HG02840 (cell line): ENCODE results near the gene DPP9.
"Not testable (repeated sequence)": the region's sequence is repeated elsewhere in the genome, so short reads cannot be mapped to it uniquely, and the experiment has no call there.

Experiments used
- ATAC-seq: cut with Tn5 transposase; IDR thresholded peaks from one replicate; pipeline ENCODE4 v1.9.1; 2021; ENCODE audit warnings: mild to moderate bottlenecking, moderate library complexity, moderate number of reproducible peaks; ENCODE audit not compliant: unreplicated experiment, low FRiP score

The DPP9 gene

GRCh38 chr19:4723595-4724514 is at the start of gene DPP9:
DPP9 (minus strand) TSS chr19:4723842; CDS start chr19:4719906, 3,936 bp downstream.
- ATAC-seq = peak; percentile 87

- ATAC-seq = no peak
Measured at GRCh38 chr19:4773047-4773640, 49.5 kb upstream of the DPP9 start.

- ATAC-seq = no peak
Measured at GRCh38 chr19:4772566-4772965, 48.9 kb upstream of the DPP9 start.

GRCh38 chr19:4768934-4769777 is 45.5 kb upstream of the DPP9 start:
- ATAC-seq = no peak

GRCh38 chr19:4764393-4764660 is 40.7 kb upstream of the DPP9 start:
- ATAC-seq = no peak

GRCh38 chr19:4763021-4763420 is 39.4 kb upstream of the DPP9 start:
- ATAC-seq = no peak

- ATAC-seq = no peak
Measured at GRCh38 chr19:4760285-4760650, 36.6 kb upstream of the DPP9 start.

- no peak for ATAC-seq
Measured at GRCh38 chr19:4759388-4760284, 36.0 kb upstream of the DPP9 start.

GRCh38 chr19:4758659-4759058 is 35.0 kb upstream of the DPP9 start:
- no peak for ATAC-seq

GRCh38 chr19:4758082-4758481 is 34.4 kb upstream of the DPP9 start:
- ATAC-seq = no peak

- no peak for ATAC-seq
Measured at GRCh38 chr19:4755459-4755858, 31.8 kb upstream of the DPP9 start.

GRCh38 chr19:4754248-4754647 is 30.6 kb upstream of the DPP9 start:
- ATAC-seq = no peak

- ATAC-seq = no peak
Measured at GRCh38 chr19:4749870-4750590, 26.4 kb upstream of the DPP9 start.

- no peak for ATAC-seq
Measured at GRCh38 chr19:4748589-4748988, 24.9 kb upstream of the DPP9 start.

GRCh38 chr19:4748185-4748584 is 24.5 kb upstream of the DPP9 start:
- no peak for ATAC-seq

- no peak for ATAC-seq
Measured at GRCh38 chr19:4745986-4746385, 22.3 kb upstream of the DPP9 start.

- not testable (repeated sequence) for ATAC-seq
Measured at GRCh38 chr19:4745175-4745574, 21.5 kb upstream of the DPP9 start.

- ATAC-seq = no peak
Measured at GRCh38 chr19:4744451-4745174, 21.0 kb upstream of the DPP9 start.
